ENCODE measurements around the gene SDC3. TPM values are rescaled to one million over a fixed set of nuclear protein-coding genes. Genes with fewer than 3 reads are reported as not detected.
"Not testable (repeated sequence)": the region's sequence is repeated elsewhere in the genome, so short reads cannot be mapped to it uniquely, and the experiment has no call there.

SDC3 gene
- total RNA-seq, 1 donor from 2014 or later: 36.4 TPM

- no peak for TF ChIP-seq CTCF (IDR thresholded peaks at IDR 0.05; ENCODE audit: insufficient read depth, low read length, poor library complexity, severe bottlenecking)
- no peaks in the 10 kb centered on the region for H3K27me3 ChIP-seq (ENCODE audit: control insufficient read depth, insufficient read depth, low read length)
- DNase-seq (ENCODE audit: low read depth): no peak
- H3K4me3 ChIP-seq (ENCODE audit: low read depth, low read length): no peak overlapping the region
- peaks cover 5% of the 10 kb centered on the region for H3K36me3 ChIP-seq (ENCODE audit: control insufficient read depth, insufficient read depth, low read length)
Measured at GRCh38 chr1:30870656-30871055, 37.9 kb downstream of the SDC3 start.

GRCh38 chr1:30870035-30870434, 38.5 kb downstream of the SDC3 start:
- H3K36me3 ChIP-seq (ENCODE audit: control insufficient read depth, insufficient read depth, low read length): peaks cover 5% of the 10 kb centered on the region
- no peak for DNase-seq (ENCODE audit: low read depth)
- TF ChIP-seq CTCF (IDR thresholded peaks at IDR 0.05; ENCODE audit: insufficient read depth, low read length, poor library complexity, severe bottlenecking): no peak
- H3K4me3 ChIP-seq (ENCODE audit: low read depth, low read length): no peak overlapping the region
- no peaks in the 10 kb centered on the region for H3K27me3 ChIP-seq (ENCODE audit: control insufficient read depth, insufficient read depth, low read length)

GRCh38 chr1:30868833-30869435, 39.6 kb downstream of the SDC3 start:
- Histone ChIP-seq H3K36me3 (ENCODE audit: control insufficient read depth, insufficient read depth, low read length) (peaks cover 3% of the 10 kb centered on the region), H3K4me3 (ENCODE audit: low read depth, low read length) (no peak overlapping the region), H3K27me3 (ENCODE audit: control insufficient read depth, insufficient read depth, low read length) (no peaks in the 10 kb centered on the region)
- no peak for DNase-seq (ENCODE audit: low read depth)
- no peak for TF ChIP-seq CTCF (IDR thresholded peaks at IDR 0.05; ENCODE audit: insufficient read depth, low read length, poor library complexity, severe bottlenecking)

- H3K27me3 ChIP-seq (ENCODE audit: control insufficient read depth, insufficient read depth, low read length); H3K36me3 ChIP-seq (ENCODE audit: control insufficient read depth, insufficient read depth, low read length); H3K4me3 ChIP-seq (ENCODE audit: low read depth, low read length); DNase-seq (ENCODE audit: low read depth): not testable (repeated sequence)
Measured at GRCh38 chr1:30868057-30868456, 40.5 kb downstream of the SDC3 start.

- no peaks in the 10 kb centered on the region for H3K27me3 ChIP-seq (ENCODE audit: control insufficient read depth, insufficient read depth, low read length)
- DNase-seq (ENCODE audit: low read depth): no peak
- H3K4me3 ChIP-seq (ENCODE audit: low read depth, low read length): no peak overlapping the region
- H3K36me3 ChIP-seq (ENCODE audit: control insufficient read depth, insufficient read depth, low read length): peaks cover 2% of the 10 kb centered on the region
- no peak for TF ChIP-seq CTCF (IDR thresholded peaks at IDR 0.05; ENCODE audit: insufficient read depth, low read length, poor library complexity, severe bottlenecking)
Measured at GRCh38 chr1:30867537-30867936, 41.0 kb downstream of the SDC3 start.

GRCh38 chr1:30866594-30866993, 42.0 kb downstream of the SDC3 start:
- Histone ChIP-seq H3K4me3 (ENCODE audit: low read depth, low read length) (no peak overlapping the region), H3K27me3 (ENCODE audit: control insufficient read depth, insufficient read depth, low read length) (no peaks in the 10 kb centered on the region), H3K36me3 (ENCODE audit: control insufficient read depth, insufficient read depth, low read length) (no peaks in the 10 kb centered on the region)
- DNase-seq (ENCODE audit: low read depth): no peak
- no peak for TF ChIP-seq CTCF (IDR thresholded peaks at IDR 0.05; ENCODE audit: insufficient read depth, low read length, poor library complexity, severe bottlenecking)

All from kidney epithelial cell (primary cell).